ENCODE data around the gene APOBEC3H.

Gene APOBEC3H

DNA sequence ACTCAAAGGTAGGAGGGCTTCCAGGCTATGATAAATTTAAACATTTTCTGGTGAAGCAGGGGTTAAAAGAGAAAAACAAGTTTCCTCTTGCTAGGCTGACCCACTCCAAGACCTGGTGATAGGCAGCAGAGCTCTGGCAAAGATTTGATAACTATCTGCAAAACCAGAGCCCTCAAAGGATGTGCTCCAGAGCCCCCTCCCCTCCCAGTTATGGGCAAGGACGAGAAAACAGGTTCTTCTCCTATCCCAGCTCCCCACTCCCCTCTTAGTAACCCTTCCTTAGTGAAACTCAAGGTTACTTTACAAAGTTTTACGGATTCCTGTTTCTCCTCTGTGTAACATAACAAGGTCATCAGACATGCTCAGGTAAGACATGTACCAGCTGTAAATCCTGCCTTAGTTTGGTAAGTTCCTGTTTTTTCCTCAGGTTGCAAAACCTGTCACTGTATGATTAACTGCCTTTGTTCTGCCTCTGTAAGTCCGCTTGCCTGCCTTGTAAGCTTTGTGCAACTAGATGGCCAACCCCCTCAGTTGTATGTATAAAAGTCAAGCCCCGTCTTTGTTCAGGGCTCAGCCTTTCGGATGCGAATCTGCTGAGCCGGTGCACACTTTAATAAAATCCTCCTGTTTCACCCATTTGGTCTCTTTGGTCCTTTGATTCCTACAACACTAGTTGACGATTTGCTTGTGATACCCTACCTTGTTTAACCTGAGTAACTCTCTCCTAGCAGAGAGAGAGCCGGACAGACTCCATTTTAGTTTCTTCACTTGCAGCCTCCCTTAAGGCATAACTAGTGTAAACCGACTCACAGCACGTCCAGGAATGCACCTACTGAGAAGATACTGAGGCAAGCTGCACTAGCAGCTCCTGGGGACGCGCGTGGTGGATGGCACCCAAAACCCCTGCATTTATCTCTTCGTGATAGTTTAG, 13.9 kb downstream of the APOBEC3H start:
- DNase-seq: no peak
- Mint-ChIP-seq H3K27ac (no peak overlapping the region), H3K4me3 (no peak overlapping the region), H3K27me3 (no peaks in the 10 kb centered on the region), H3K9me3 (no peaks in the 10 kb centered on the region), H3K36me3 (no peaks in the 10 kb centered on the region), H3K4me1 (peaks cover 29 to 57% of the 10 kb centered on the region in 2 donors)
- peak; percentile 41 to 66 for ATAC-seq (replicated peaks)

GRCh38 chr22:39114112-39114511, 17.1 kb downstream of the APOBEC3H start:
- peaks cover 43 to 82% of the 10 kb centered on the region in 2 donors for H3K4me1 Mint-ChIP-seq
- ATAC-seq (replicated peaks): no peak
- H3K27me3 Mint-ChIP-seq: no peaks in the 10 kb centered on the region
- no peak for DNase-seq
- H3K9me3 Mint-ChIP-seq: no peaks in the 10 kb centered on the region
- no peaks in the 10 kb centered on the region for H3K36me3 Mint-ChIP-seq
- no peak overlapping the region for H3K27ac Mint-ChIP-seq
- H3K4me3 Mint-ChIP-seq: peak overlapping the region in 1 of 2 donors; percentile 36

- Mint-ChIP-seq H3K4me3 (peak overlapping the region in 1 of 2 donors; percentile 66), H3K4me1 (peaks cover 39 to 69% of the 10 kb centered on the region in 2 donors), H3K9me3 (no peaks in the 10 kb centered on the region), H3K27me3 (no peaks in the 10 kb centered on the region), H3K27ac (peak overlapping the region; percentile 82), H3K36me3 (no peaks in the 10 kb centered on the region)
- DNase-seq: no peak
- ATAC-seq (replicated peaks): no peak
Observed at GRCh38 chr22:39115570-39115969, 18.5 kb downstream of the APOBEC3H start.

DNA sequence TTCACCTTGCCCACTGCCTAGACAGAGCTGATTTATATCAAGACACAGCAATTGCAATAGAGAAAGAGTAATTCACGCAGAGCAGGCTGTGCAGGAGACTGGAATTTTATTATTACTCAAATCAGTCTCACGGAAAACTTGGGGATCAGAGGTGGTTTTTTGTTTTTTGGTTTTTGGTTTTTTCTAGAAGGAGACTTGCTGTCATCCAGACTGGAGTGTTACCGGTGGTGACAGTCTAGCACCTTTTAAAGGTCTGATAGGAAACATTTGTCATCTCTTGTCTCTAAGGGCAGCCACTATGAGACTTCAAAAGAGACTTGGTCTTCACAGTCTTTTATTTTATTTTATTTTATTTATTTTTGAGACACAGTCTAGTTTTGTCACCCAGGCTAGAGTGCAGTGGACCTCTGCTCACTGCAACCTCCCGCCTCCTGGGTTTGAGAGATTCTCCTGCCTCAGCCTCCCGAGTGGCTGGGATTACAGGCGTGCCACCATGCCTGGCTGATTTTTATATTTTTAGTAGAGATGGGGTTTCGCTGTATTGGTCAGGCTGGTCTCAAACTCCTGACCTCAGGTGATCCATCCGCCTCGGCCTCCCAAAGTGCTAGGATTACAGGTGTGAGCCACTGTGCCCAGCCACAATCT, 19.1 kb downstream of the APOBEC3H start:
- DNase-seq (no peak), ATAC-seq (replicated peaks) (peak in 1 of 2 donors; percentile 22)
- Mint-ChIP-seq H3K9me3 (no peaks in the 10 kb centered on the region), H3K4me1 (peaks cover 35 to 66% of the 10 kb centered on the region in 2 donors), H3K27ac (peak overlapping the region; percentile 59), H3K27me3 (no peaks in the 10 kb centered on the region), H3K4me3 (peak overlapping the region in 1 of 2 donors; percentile 1), H3K36me3 (no peaks in the 10 kb centered on the region)

DNA sequence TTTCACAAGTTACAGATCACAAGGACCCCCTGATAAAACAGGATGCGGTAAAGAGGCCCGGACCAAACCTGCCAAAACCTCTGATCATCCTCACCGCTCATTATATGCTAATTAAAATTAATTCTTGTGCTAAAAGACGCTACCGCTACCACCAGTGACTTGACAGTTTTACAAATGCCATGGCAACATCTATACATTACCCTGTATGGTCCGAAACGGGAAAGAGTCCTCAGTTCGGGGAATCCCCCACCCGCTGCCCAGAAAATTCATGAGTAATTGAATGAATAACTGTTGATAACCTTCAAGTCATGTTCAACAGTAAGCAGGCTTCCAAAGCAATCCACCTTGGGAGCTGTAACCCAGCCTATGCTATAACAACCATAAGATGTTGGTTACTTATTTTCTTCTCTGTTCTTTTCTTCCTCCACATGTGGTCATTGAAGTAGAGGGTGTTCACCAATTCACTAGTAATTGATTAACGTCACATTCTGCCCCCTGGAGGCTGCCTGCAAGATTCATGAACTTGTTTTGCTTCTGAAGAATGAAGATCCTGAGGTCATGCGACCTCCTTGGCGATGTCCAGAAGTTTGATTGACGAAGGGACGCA, 20.6 kb downstream of the APOBEC3H start:
- ATAC-seq (replicated peaks): peak; percentile 76 to 80
- H3K9me3 Mint-ChIP-seq: no peaks in the 10 kb centered on the region
- H3K27me3 Mint-ChIP-seq: no peaks in the 10 kb centered on the region
- peak overlapping the region; percentile 89 for H3K27ac Mint-ChIP-seq
- peaks cover 31 to 68% of the 10 kb centered on the region in 2 donors for H3K4me1 Mint-ChIP-seq
- H3K4me3 Mint-ChIP-seq: peak overlapping the region; percentile 11 to 65
- no peaks in the 10 kb centered on the region for H3K36me3 Mint-ChIP-seq
- peak; percentile 76 for DNase-seq

DNA sequence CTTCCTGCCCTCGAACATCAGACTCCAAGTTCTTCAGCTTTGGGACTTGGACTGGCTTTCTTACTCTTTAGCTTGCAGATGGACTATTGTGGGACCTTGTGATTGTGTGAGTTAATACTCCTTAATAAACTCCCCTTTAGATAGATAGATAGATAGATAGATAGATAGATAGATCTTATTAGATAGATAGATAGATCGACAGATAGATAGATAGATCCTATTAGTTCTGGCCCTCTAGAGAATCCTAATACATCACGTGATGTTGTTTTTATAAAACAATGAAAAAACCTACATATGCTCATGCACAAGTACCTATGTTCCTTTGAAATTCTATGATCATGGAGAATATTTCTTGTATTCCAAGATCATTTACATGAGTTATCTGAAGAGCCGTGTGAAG, 23.9 kb downstream of the APOBEC3H start:
- peaks cover 17 to 48% of the 10 kb centered on the region in 2 donors for H3K4me1 Mint-ChIP-seq
- ATAC-seq (replicated peaks): no peak
- DNase-seq: no peak

GRCh38 chr22:39122772-39123470, 25.9 kb downstream of the APOBEC3H start:
- Mint-ChIP-seq H3K9me3 (no peaks in the 10 kb centered on the region), H3K27ac (peak overlapping the region; percentile 20), H3K36me3 (no peaks in the 10 kb centered on the region), H3K4me3 (no peak overlapping the region), H3K27me3 (no peaks in the 10 kb centered on the region), H3K4me1 (peaks cover 8 to 29% of the 10 kb centered on the region in 2 donors)
- no peak for DNase-seq
- no peak for ATAC-seq (replicated peaks)

More for the DNA sequence above, 23.9 kb downstream of the APOBEC3H start:
- no peak overlapping the region for H3K27ac Mint-ChIP-seq
- H3K4me3 Mint-ChIP-seq: no peak overlapping the region
- H3K36me3 Mint-ChIP-seq: no peaks in the 10 kb centered on the region
- H3K9me3 Mint-ChIP-seq: no peaks in the 10 kb centered on the region
- H3K27me3 Mint-ChIP-seq: no peaks in the 10 kb centered on the region

DNA sequence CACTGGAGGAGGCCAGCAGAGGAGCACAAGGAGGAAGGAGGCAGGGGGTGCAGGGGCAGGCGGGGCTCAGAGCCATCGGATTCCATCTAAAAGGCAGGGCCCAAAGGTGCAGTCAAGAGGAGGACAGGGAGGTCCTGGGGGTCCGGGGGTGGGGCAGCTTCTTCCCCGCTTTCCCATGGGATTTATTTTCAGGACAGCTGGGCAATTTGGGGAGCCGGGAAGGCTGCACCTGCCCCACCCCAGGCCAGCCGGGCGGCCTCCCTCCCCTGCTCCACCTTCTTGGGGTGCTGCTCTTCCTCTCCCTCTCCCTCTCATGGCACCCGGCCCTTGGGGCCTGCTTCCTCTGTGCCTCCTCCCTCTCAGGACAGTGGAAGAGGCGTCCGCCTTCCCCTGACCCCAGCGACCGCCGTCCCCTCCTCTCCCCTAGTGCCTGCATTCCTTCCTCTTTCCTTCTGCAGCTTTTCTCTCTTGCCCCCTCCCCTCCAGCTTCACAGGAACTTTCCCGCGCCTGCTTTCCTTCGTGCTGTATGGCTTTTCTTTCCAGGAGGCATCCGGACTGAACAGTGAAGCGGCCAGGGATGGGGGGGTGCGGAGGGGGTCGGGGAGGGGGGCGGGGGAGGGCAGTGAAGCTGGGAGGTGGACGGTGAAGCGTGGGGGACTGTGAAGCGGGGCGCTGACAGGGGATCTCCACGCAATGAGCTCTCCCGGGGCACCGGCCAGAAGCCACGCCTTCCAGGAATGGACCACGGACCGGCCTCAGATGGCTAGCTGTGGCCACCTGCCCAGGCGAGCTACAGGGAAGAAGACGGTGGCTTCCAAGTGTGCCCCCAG, 26.9 kb downstream of the APOBEC3H start:
- no peak overlapping the region for H3K27ac Mint-ChIP-seq
- ATAC-seq (replicated peaks): no peak
- DNase-seq: no peak
- H3K9me3 Mint-ChIP-seq: no peaks in the 10 kb centered on the region
- peak overlapping the region in 1 of 2 donors; percentile 41 for H3K4me3 Mint-ChIP-seq
- H3K4me1 Mint-ChIP-seq: peaks cover 4 to 26% of the 10 kb centered on the region in 2 donors
- H3K27me3 Mint-ChIP-seq: no peaks in the 10 kb centered on the region
- H3K36me3 Mint-ChIP-seq: peaks cover 0 to 5% of the 10 kb centered on the region in 2 donors

- DNase-seq: no peak
- no peak overlapping the region for H3K27ac Mint-ChIP-seq
- H3K4me3 Mint-ChIP-seq: no peak overlapping the region
- ATAC-seq (replicated peaks): no peak
- no peaks in the 10 kb centered on the region for H3K27me3 Mint-ChIP-seq
- H3K9me3 Mint-ChIP-seq: no peaks in the 10 kb centered on the region
- H3K4me1 Mint-ChIP-seq: peaks cover 5 to 25% of the 10 kb centered on the region in 2 donors
- peaks cover 0 to 7% of the 10 kb centered on the region in 2 donors for H3K36me3 Mint-ChIP-seq
Observed at GRCh38 chr22:39125622-39126021, 28.6 kb downstream of the APOBEC3H start.

GRCh38 chr22:39128508-39128907, 31.5 kb downstream of the APOBEC3H start:
- DNase-seq (no peak), ATAC-seq (replicated peaks) (peak in 1 of 2 donors; percentile 51)
- Mint-ChIP-seq H3K36me3 (peaks cover 4 to 11% of the 10 kb centered on the region in 2 donors), H3K27me3 (no peaks in the 10 kb centered on the region), H3K4me3 (no peak overlapping the region), H3K27ac (peak overlapping the region; percentile 76), H3K4me1 (peaks cover 5 to 13% of the 10 kb centered on the region in 2 donors), H3K9me3 (no peaks in the 10 kb centered on the region)

GRCh38 chr22:39129081-39129480, 32.0 kb downstream of the APOBEC3H start:
- Mint-ChIP-seq H3K27ac (peak overlapping the region; percentile 80), H3K36me3 (peaks cover 4 to 11% of the 10 kb centered on the region in 2 donors), H3K27me3 (no peaks in the 10 kb centered on the region), H3K4me3 (no peak overlapping the region), H3K4me1 (peaks cover 3 to 9% of the 10 kb centered on the region in 2 donors), H3K9me3 (no peaks in the 10 kb centered on the region)
- no peak for ATAC-seq (replicated peaks)
- DNase-seq: no peak

- H3K9me3 Mint-ChIP-seq: no peaks in the 10 kb centered on the region
- no peak for ATAC-seq (replicated peaks)
- H3K4me1 Mint-ChIP-seq: peaks cover 3 to 8% of the 10 kb centered on the region in 2 donors
- no peak overlapping the region for H3K4me3 Mint-ChIP-seq
- no peaks in the 10 kb centered on the region for H3K27me3 Mint-ChIP-seq
- H3K27ac Mint-ChIP-seq: peak overlapping the region; percentile 44
- no peak for DNase-seq
- peaks cover 4 to 11% of the 10 kb centered on the region in 2 donors for H3K36me3 Mint-ChIP-seq
Observed at GRCh38 chr22:39129746-39130145, 32.7 kb downstream of the APOBEC3H start.

DNA sequence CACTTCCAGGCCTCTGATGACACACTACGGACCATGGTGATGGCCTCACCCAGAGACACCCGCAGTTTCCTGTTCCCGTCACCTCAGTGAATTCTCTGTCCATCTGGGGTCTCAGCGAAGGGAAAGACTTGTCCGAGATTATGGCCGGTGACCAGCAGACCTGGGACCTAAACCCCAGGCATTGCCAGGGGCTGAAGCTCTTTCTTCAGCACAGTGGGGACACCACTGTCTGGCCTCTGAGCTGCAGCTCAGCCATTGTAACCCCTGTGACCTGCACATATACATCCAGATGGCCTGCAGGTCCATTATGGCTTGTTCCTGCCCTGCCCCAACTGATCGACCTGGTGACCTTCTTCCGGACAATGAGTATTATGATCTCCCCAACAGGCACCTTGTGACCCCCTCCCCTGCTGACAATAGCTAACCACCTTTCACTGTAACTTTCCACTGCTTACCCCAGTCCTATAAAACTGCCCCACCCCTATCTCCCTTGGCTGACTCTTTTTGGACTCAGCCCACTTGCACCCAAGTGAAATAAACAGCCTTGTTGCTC, 33.2 kb downstream of the APOBEC3H start:
- Mint-ChIP-seq H3K27me3 (no peaks in the 10 kb centered on the region), H3K4me1 (peaks cover 6 to 8% of the 10 kb centered on the region in 2 donors), H3K9me3 (no peaks in the 10 kb centered on the region), H3K27ac (no peak overlapping the region), H3K4me3 (no peak overlapping the region), H3K36me3 (peaks cover 4 to 11% of the 10 kb centered on the region in 2 donors)
- no peak for DNase-seq
- no peak for ATAC-seq (replicated peaks)
